ENCODE data around the gene LHFPL2.
"Not testable (repeated sequence)": the region's sequence is repeated elsewhere in the genome, so short reads cannot be mapped to it uniquely, and the experiment has no call there.

Gene LHFPL2

GRCh38 chr5:78648359-78649210, at the start of gene LHFPL2:
LHFPL2 (minus strand) TSS chr5:78648772; CDS start chr5:78510213, 138,559 bp downstream.
- DNase-seq, result peak; percentile 50

- DNase-seq, result no peak
Observed at GRCh38 chr5:78696637-78697036, 48.1 kb upstream of the LHFPL2 start.

GRCh38 chr5:78696052-78696451, 47.5 kb upstream of the LHFPL2 start:
- not testable (repeated sequence) for DNase-seq

GRCh38 chr5:78693339-78693738, 44.8 kb upstream of the LHFPL2 start:
- no peak for DNase-seq

GRCh38 chr5:78691084-78691960, 42.8 kb upstream of the LHFPL2 start:
- no peak for DNase-seq

- no peak for DNase-seq
Observed at GRCh38 chr5:78690253-78690972, 41.8 kb upstream of the LHFPL2 start.

GRCh38 chr5:78689540-78690252, 41.1 kb upstream of the LHFPL2 start:
- no peak for DNase-seq

GRCh38 chr5:78687514-78687913, 38.9 kb upstream of the LHFPL2 start:
- DNase-seq, result not testable (repeated sequence)

- DNase-seq, result not testable (repeated sequence)
Observed at GRCh38 chr5:78683905-78684304, 35.3 kb upstream of the LHFPL2 start.

- no peak for DNase-seq
Observed at GRCh38 chr5:78679905-78680304, 31.3 kb upstream of the LHFPL2 start.

GRCh38 chr5:78677777-78678668, 29.5 kb upstream of the LHFPL2 start:
- DNase-seq, result no peak

- no peak for DNase-seq
Observed at GRCh38 chr5:78675956-78676730, 27.6 kb upstream of the LHFPL2 start.

GRCh38 chr5:78673827-78674226, 25.3 kb upstream of the LHFPL2 start:
- not testable (repeated sequence) for DNase-seq

- DNase-seq, result no peak
Observed at GRCh38 chr5:78672154-78672553, 23.6 kb upstream of the LHFPL2 start.

GRCh38 chr5:78671609-78672008, 23.0 kb upstream of the LHFPL2 start:
- no peak for DNase-seq

- no peak for DNase-seq
Observed at GRCh38 chr5:78670701-78671269, 22.2 kb upstream of the LHFPL2 start.

GRCh38 chr5:78669331-78669730, 20.8 kb upstream of the LHFPL2 start:
- DNase-seq, result no peak

- no peak for DNase-seq
Observed at GRCh38 chr5:78667461-78668103, 19.0 kb upstream of the LHFPL2 start.

- not testable (repeated sequence) for DNase-seq
Observed at GRCh38 chr5:78666975-78667374, 18.4 kb upstream of the LHFPL2 start.

- DNase-seq, result no peak
Observed at GRCh38 chr5:78666041-78666444, 17.5 kb upstream of the LHFPL2 start.

All from hematopoietic multipotent progenitor cell treated with erythropoietin and hydrocortisone succinate and interleukin-3 and kit ligand, for 6 days (in vitro differentiated cells).